Measurements from ENCODE around the gene ADGRG7.

The ADGRG7 gene

DNA sequence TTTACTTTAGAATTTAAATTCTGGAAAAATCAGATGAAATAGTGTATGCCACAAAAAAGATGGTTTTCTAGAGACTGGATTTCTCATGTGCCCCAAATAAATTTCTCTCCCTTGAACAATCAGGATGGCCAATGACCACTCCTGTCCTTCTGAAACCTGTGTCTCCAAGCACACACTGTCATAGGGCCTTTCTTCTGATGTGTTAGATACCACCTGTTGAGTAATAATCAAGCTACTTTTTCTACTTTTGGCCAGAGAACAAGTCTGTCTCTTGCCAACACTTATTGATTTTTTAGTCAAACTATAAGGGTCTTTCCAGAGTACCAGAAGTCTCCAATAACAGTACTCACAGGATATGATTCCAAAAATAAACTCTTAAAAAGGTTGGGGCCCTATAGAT, 83.8 kb downstream of the ADGRG7 start:
- Histone ChIP-seq H3K9me2 (replicated peaks; ENCODE audit: insufficient read depth, low read length) (no peaks in the 10 kb centered on the region), H3K27me3 (replicated peaks; ENCODE audit: insufficient read depth, low read length) (no peaks in the 10 kb centered on the region), H3K36me3 (replicated peaks; ENCODE audit: insufficient read depth, low read length) (no peaks in the 10 kb centered on the region), H3K4me3 (ENCODE audit: low read length) (no peak overlapping the region), H4K20me1 (ENCODE audit: insufficient read depth, low read length) (no peaks in the 10 kb centered on the region), H3K4me2 (ENCODE audit: low read depth, low read length) (no peak overlapping the region), H3K4me1 (ENCODE audit: low read length) (no peaks in the 10 kb centered on the region), H3K9me3 (replicated peaks; ENCODE audit: insufficient read depth, low read length) (no peaks in the 10 kb centered on the region), H3K79me2 (ENCODE audit: low read length) (no peaks in the 10 kb centered on the region), H3K27ac (ENCODE audit: low read length) (no peak overlapping the region), H3F3A (ENCODE audit: insufficient read depth, low read length) (no peaks in the 10 kb centered on the region), H3K9ac (ENCODE audit: low read length) (no peak overlapping the region), H2AFZ (ENCODE audit: low read length) (no peak overlapping the region)
- no peak for DNase-seq
- TF ChIP-seq EZH2phosphoT487 (IDR thresholded peaks at IDR 0.05; ENCODE audit: low read length) (no peak), EZH2 (optimal IDR thresholded peaks at IDR 0.05; ENCODE audit: low read depth, low read length) (no peak)
- TF ChIP-seq, protein P1, sequence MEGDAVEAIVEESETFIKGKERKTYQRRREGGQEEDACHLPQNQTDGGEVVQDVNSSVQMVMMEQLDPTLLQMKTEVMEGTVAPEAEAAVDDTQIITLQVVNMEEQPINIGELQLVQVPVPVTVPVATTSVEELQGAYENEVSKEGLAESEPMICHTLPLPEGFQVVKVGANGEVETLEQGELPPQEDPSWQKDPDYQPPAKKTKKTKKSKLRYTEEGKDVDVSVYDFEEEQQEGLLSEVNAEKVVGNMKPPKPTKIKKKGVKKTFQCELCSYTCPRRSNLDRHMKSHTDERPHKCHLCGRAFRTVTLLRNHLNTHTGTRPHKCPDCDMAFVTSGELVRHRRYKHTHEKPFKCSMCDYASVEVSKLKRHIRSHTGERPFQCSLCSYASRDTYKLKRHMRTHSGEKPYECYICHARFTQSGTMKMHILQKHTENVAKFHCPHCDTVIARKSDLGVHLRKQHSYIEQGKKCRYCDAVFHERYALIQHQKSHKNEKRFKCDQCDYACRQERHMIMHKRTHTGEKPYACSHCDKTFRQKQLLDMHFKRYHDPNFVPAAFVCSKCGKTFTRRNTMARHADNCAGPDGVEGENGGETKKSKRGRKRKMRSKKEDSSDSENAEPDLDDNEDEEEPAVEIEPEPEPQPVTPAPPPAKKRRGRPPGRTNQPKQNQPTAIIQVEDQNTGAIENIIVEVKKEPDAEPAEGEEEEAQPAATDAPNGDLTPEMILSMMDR (IDR thresholded peaks at IDR 0.05; ENCODE audit: low read length), result no peak

GRCh38 chr3:100695696-100696095, 86.3 kb downstream of the ADGRG7 start:
- Histone ChIP-seq H3K79me2 (ENCODE audit: low read length) (no peaks in the 10 kb centered on the region), H3K9me3 (replicated peaks; ENCODE audit: insufficient read depth, low read length) (no peaks in the 10 kb centered on the region), H3F3A (ENCODE audit: insufficient read depth, low read length) (no peaks in the 10 kb centered on the region), H3K9me2 (replicated peaks; ENCODE audit: insufficient read depth, low read length) (no peaks in the 10 kb centered on the region), H3K4me2 (ENCODE audit: low read depth, low read length) (no peak overlapping the region), H2AFZ (ENCODE audit: low read length) (no peak overlapping the region), H3K4me3 (ENCODE audit: low read length) (no peak overlapping the region), H3K27ac (ENCODE audit: low read length) (no peak overlapping the region), H3K9ac (ENCODE audit: low read length) (no peak overlapping the region), H4K20me1 (ENCODE audit: insufficient read depth, low read length) (no peaks in the 10 kb centered on the region), H3K4me1 (ENCODE audit: low read length) (no peaks in the 10 kb centered on the region), H3K36me3 (replicated peaks; ENCODE audit: insufficient read depth, low read length) (no peaks in the 10 kb centered on the region), H3K27me3 (replicated peaks; ENCODE audit: insufficient read depth, low read length) (no peaks in the 10 kb centered on the region)
- no peak for TF ChIP-seq EZH2phosphoT487 (IDR thresholded peaks at IDR 0.05; ENCODE audit: low read length)
- TF ChIP-seq EZH2 (optimal IDR thresholded peaks at IDR 0.05; ENCODE audit: low read depth, low read length), result no peak
- TF ChIP-seq, protein P1 (IDR thresholded peaks at IDR 0.05; ENCODE audit: low read length), result no peak
- DNase-seq, result no peak

- H3K79me2 ChIP-seq (ENCODE audit: low read length), result no peaks in the 10 kb centered on the region
- H3K36me3 ChIP-seq (replicated peaks; ENCODE audit: insufficient read depth, low read length), result no peaks in the 10 kb centered on the region
- no peaks in the 10 kb centered on the region for H3K4me1 ChIP-seq (ENCODE audit: low read length)
- no peaks in the 10 kb centered on the region for H3F3A ChIP-seq (ENCODE audit: insufficient read depth, low read length)
- H3K27ac ChIP-seq (ENCODE audit: low read length), result no peak overlapping the region
- no peaks in the 10 kb centered on the region for H4K20me1 ChIP-seq (ENCODE audit: insufficient read depth, low read length)
- DNase-seq, result no peak
- H3K4me2 ChIP-seq (ENCODE audit: low read depth, low read length), result no peak overlapping the region
- H3K9me3 ChIP-seq (replicated peaks; ENCODE audit: insufficient read depth, low read length), result no peaks in the 10 kb centered on the region
- no peak overlapping the region for H2AFZ ChIP-seq (ENCODE audit: low read length)
- H3K9ac ChIP-seq (ENCODE audit: low read length), result no peak overlapping the region
- H3K4me3 ChIP-seq (ENCODE audit: low read length), result no peak overlapping the region
- no peaks in the 10 kb centered on the region for H3K27me3 ChIP-seq (replicated peaks; ENCODE audit: insufficient read depth, low read length)
- TF ChIP-seq, protein P1 (IDR thresholded peaks at IDR 0.05; ENCODE audit: low read length), result no peak
- TF ChIP-seq EZH2phosphoT487 (IDR thresholded peaks at IDR 0.05; ENCODE audit: low read length) (no peak), EZH2 (optimal IDR thresholded peaks at IDR 0.05; ENCODE audit: low read depth, low read length) (no peak)
- H3K9me2 ChIP-seq (replicated peaks; ENCODE audit: insufficient read depth, low read length), result no peaks in the 10 kb centered on the region
Measured at GRCh38 chr3:100696161-100696560, 86.8 kb downstream of the ADGRG7 start.

Data from MM.1S (cell line).